ENCODE results near the gene NDUFB5. TPM values are rescaled to one million over a fixed set of nuclear protein-coding genes. Genes with fewer than 3 reads are reported as not detected.
A peak's percentile ranks its signal among the peaks of the same experiment; 100 is the strongest.
"Not testable (repeated sequence)": the region's sequence is repeated elsewhere in the genome, so short reads cannot be mapped to it uniquely, and the experiment has no call there.

The NDUFB5 gene
- total RNA-seq, 1 donor from 2014 or later = 61.8 TPM

DNA sequence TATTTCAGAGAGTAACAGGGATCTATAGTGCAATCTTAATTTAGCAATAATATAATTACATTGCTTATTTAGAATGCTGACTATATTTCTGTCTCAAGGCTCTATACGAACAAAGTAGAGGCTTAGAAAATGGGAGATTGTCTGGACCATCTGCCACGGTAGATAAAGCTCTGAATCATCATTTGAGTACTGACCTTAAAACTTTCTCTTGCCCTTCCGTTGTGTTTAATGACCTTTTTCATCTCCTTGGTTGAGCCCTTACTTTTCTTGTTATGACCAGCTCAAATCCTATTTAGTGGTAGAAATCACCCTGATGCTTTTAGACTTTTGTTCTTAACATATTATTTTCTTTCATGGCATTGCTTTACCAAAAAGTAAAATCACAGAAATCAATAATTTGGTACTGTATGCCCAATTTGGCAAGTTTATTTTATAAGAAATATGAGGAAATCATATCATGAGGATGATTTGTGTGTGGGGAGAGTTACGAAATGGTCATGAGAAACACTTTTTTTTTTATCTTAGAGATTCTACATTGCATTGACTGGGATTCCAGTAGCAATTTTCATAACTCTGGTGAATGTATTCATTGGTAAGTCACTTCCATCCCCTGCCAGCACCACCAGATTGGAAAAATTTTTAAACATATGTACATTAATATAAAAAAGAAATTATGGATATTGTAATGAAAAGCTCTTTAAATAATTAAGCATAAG is 11.0 kb downstream of the NDUFB5 start:
- no peak for ATAC-seq
- DNase-seq (ENCODE audit: low spot score) = no peak
- intact Hi-C loops (cut with DNase I) = no loop called here

DNA sequence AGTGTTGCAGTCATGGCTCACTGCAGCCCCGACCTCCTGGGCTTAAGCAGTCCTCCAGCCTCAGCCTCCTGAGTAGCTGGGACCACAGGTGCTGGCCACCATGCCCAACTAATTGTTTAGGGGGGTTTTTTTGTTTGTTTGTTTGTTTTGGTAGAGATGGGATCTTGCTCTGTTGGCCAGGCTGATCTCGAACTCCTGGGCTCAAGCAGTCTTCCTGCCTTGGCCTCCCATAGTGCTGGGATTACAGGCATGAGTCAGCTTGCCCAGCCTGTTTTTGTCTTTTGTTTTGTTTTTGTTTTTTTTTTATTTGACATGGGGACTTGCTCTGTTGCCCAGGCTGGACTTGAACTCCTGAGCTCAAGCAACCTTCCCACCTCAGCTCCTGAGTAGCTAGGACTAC is 17.4 kb downstream of the NDUFB5 start:
- ATAC-seq (no peak), DNase-seq (ENCODE audit: low spot score) (no peak)
- intact Hi-C loops (cut with DNase I) = no loop called here

DNA sequence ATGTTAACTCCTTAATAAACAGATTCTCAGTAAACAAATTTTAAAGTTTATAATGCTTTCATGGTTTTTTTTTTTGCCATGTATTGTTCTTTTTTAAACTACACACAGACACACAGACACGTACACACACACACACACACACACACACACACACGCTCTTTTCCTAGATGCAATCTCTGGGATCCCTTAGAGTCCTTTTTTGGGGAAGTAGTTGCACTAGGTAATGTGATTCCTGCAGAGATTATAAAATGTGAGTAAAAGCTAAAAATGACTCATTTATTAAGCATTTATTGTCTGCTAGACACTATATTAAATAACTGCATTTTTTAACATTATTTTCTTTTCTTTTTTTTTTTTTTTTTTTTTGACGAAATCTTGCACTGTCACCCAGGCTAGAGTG is 19.9 kb downstream of the NDUFB5 start:
- ATAC-seq (no peak), DNase-seq (ENCODE audit: low spot score) (no peak)
- intact Hi-C loops (cut with DNase I) = no loop called here

DNA sequence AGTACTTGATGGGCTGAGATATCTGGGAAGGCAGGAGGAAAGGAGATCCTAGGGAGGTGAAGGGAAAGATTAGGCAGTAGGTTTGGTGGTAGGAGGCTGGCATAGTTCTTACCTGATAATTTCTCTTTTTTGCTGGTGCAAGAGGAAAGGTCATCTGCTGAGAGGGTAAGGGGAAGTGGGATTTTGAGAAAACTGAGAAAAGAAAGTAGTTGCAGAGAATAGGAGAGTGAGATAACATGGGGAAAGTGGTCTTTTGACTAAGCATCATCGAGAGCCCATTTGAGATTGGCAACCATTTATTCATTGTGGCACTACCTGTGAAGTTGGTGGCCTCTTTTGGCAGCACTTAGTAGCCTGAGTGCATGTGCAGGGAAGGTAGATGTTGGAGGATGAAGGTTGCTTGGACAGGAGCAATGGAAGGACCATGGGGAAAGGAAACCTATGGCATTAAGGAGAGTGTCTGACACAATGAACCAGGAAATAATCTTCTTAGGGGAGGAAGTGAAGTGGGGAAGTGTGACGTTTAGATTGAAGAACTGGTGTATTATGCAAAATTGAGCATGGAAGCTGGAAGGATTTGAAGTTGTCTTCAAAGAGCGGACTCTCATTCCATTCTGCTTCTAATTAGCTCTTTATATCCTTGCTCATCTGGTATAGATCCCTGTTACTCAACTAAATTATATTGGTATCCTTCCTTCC is 26.3 kb downstream of the NDUFB5 start:
- ATAC-seq (no peak), DNase-seq (ENCODE audit: low spot score) (no peak)
- intact Hi-C loops (cut with DNase I) = no loop called here

DNA sequence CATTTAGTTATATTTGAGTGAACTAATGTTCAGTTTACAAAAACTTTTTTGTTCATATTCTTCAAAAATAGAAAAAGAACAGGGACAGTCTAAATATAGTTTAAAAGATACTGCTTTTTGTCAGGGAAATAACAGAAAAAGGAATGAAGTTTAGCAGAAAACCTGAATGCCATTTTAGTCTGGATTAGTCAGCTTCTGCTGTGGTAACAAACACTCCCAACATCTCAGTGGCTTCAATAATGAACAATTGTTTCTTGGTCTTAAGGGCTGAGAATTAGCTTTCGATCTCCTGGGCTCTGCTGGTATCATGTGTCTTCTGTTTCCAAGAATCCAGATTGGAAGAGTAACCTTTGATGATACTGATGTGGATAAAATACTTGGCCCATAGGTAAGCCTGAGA is 35.9 kb downstream of the NDUFB5 start:
- no peak for ATAC-seq
- intact Hi-C loops (cut with DNase I) = no loop called here
- no peak for DNase-seq (ENCODE audit: low spot score)

DNA sequence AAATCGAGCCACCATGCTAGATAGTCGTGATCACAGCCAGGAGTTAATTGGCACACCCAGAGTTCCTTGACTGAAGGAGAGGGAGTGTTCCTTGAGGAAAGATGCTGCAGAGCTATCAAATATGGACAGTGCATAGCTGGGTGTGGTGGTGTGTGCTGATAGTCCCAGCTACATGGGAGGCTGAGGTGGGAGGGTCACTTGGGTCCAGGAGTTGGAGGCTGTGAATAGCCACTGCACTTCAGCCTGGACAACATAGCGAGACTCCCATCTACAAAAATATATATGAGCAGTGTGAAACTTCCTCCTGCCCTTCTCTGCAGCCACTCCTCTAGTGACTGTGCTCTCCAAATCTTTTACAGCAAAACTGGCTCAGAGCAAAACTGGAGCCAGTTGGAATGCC is 38.3 kb downstream of the NDUFB5 start:
- intact Hi-C loops (cut with DNase I) = no loop called here

DNA sequence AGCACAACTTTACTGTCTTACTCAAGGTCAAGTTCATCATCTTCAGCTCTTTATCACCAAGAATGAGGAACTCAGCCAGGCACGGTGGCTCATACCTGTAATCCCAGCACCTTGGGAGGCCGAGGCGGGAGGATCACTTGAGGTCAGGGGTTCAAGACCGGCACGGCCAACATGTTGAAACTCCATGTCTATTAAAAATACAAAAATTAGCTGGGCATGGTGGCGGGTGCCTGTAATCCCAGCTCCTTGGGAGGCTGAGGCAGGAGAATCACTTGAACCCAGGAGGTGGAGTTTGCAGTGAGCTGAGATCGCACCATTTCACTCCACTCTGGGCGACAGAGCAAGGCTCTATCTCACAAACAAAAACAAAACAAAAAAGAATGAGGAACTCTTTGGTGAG is 39.2 kb downstream of the NDUFB5 start:
- intact Hi-C loops (cut with DNase I); ATAC-seq; DNase-seq (ENCODE audit: low spot score): not testable (repeated sequence)

More for the DNA sequence above, 38.3 kb downstream of the NDUFB5 start:
- ATAC-seq = no peak
- no peak for DNase-seq (ENCODE audit: low spot score)

DNA sequence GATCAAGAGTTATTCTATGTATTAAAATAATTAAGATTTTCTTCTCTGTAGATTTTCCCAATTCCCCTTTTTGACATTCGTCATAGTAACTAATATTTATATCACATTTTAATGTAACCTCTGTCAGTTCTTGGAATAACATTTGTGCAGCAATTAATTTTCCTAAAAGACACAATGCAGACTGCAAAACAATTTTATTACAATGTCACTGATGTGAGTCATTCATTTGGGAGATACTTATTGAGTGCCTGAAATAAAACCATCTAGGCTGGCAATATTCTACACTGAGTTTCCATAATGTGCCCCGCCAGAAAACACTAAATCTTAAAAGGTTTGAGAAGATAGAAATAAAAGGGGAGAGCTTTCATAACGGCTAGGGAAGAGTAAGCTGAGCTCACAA is 41.6 kb downstream of the NDUFB5 start:
- ATAC-seq (no peak), DNase-seq (ENCODE audit: low spot score) (no peak)
- intact Hi-C loops (cut with DNase I) = no loop called here

DNA sequence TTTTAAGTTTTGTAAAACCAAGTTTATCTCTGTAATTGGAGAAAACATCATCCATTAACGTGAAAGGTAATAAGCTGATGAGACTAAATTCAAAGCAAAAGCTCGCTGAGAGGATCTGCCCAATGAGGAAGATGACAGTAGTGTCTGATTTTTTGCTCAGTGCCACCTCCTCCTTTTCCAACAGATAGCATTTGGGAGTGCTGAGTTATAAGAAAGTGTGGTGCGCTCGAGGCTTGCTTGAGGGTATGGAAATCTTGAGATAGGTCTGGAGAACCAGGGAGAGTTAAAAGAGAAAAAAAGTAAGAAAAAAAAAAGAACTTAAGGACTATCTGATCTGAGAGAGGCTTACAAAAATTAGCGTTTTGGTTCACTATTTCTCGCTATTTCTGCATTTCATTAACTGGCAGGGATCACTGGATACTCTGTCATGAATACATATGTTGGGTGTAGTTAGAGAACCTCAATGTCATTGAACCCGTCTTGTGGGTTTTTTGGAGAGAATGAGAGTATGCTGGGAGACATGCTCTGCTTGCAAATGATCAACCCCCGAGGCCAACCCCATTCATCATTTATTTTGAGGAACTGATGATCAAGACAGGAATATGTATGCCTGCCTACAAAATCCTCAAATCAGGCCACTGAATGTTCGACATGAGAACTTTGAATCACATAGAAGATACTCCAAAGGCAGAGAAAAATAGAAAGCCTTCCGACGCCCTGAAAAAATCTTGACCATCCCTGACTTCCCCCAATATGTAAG is 47.3 kb downstream of the NDUFB5 start:
- no peak for ATAC-seq
- intact Hi-C loops (cut with DNase I) = no loop called here

DNA sequence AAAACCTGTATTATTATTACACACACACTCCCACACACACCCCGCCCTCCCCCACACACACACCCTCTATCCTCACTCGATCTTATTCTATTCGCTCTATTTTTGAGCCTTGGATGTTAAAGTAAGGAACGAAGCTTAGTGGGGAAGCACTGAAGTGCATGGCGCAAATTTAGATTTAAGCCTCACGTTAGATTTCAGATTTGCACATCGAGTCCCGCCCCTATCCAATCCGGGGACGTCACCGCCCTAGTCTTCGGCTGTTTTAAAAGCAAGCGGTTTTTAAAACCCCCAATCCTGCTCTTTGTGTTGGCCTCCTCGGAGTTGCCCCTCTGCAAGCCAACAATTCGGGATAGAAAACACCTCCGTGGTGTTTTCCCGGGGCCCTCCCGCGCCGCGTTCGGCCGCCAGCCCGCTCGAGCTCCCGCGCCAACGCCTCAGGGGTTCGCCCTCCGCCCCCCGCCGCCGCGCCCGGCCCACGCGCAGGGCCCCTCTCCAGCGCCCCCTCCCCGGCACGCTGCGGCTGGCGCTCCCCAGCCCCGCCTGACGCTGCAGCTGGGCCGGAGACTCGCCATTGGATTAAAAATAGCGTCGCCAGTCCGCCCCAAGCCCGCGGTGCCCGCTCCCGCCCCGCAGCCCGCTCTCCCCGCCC is 48.0 kb downstream of the NDUFB5 start, which contains the start of gene USP13:
TSS of gene USP13 (plus strand) at position 594 of the 649 bp plus-strand sequence. CDS start 186 bp downstream, outside the sequence.
- intact Hi-C loops (cut with DNase I) = no loop called here

More for the DNA sequence above, 47.3 kb downstream of the NDUFB5 start:
- no peak for DNase-seq (ENCODE audit: low spot score)

DNA sequence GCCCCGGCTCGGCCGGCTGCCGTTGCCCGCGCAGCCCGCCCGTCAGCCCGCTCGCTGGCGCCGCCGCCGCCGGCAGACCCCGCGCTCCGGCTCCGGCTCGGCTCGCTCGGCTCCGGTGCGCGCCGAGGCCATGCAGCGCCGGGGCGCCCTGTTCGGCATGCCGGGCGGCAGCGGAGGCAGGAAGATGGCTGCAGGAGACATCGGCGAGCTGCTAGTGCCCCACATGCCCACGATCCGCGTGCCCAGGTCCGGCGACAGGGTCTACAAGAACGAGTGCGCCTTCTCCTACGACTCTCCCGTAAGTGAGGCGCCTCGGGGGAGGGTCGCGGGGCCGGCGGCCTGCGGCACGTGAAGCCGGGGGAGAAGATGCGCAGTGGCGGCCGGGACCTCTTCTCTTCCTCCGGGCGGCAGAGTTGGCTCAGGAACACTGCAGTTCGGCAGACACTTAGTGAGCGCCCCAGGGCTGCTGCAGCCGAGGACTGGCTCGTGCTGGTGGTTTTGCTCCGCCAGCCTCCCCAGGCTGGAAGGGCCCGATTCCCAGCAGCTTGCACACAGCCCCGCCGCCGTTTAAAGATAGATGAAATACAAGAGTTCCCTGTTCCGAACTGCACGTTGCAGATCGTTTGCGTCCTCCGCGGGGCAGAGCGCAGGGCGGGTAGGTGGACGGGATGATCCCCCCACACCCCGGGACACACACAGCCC is 48.7 kb downstream of the NDUFB5 start:
- intact Hi-C loops (cut with DNase I) = no loop called here
- peak; percentile 93 for ATAC-seq
- peak; percentile 82 for DNase-seq (ENCODE audit: low spot score)

More for the DNA sequence above, 48.0 kb downstream of the NDUFB5 start, which contains the start of gene USP13:
- DNase-seq (ENCODE audit: low spot score) = peak; percentile 74
- peak; percentile 71 for ATAC-seq

DNA sequence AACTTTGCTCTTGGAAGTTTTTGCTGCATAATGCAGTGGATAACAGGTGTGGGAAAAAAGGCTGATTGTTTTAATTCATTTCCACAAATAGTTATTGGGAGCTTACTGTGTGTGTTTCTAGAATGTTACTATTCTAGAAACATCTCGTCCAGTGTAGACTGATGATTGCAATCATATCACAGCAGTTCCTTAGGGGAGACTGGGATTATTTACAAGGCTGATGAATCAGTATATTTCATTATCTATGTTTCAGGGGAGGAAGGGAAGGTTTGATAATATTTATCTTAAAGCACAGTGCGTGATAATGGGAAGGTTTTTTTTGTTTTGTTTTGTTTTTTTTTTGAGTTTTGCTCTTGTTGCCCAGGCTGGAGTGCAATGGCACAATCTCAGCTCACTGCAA is 50.6 kb downstream of the NDUFB5 start:
- ATAC-seq (no peak), DNase-seq (ENCODE audit: low spot score) (no peak)
- intact Hi-C loops (cut with DNase I) = no loop called here

DNA sequence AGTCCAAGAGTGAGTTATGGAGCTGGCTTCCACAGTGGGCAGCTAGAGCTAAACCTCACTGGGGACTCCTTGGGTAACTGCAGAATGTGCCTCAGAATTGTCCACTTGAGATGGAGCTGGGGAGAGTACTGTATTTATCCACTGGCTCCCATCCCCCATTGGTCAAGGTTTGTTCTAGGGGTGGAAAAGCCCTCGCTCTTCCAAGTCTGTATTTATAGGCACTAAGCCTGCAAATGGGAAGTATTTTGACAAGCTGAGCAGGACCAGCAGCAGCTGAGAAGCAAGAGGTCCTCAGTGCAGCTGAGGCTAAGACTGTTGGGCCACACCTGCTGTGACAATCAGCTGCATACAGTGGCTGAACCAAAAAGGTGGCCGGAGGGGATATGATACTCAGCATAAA is 54.0 kb downstream of the NDUFB5 start:
- intact Hi-C loops (cut with DNase I) = no loop called here
- ATAC-seq = no peak

DNA sequence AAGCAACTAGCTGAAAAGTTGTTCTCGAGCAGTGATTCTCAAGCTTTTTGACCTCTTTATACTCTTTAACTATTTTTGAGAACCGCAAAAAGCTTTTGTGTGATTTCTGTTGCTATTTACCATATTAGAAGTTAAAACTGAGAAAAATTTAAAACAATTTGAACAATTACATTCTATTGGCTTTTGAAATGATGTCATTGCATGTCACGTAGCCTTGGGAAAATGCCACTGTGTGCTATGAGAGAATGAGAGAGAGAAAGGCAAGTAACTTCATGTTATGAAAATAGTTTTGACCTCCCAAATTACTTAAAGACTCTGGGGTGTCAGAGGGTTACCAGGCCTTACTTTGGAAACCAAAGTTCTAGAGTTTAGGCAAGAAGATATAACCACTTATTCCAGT is 56.3 kb downstream of the NDUFB5 start:
- DNase-seq (ENCODE audit: low spot score) = no peak
- no peak for ATAC-seq
- intact Hi-C loops (cut with DNase I) = no loop called here

More for the DNA sequence above, 54.0 kb downstream of the NDUFB5 start:
- no peak for DNase-seq (ENCODE audit: low spot score)

DNA sequence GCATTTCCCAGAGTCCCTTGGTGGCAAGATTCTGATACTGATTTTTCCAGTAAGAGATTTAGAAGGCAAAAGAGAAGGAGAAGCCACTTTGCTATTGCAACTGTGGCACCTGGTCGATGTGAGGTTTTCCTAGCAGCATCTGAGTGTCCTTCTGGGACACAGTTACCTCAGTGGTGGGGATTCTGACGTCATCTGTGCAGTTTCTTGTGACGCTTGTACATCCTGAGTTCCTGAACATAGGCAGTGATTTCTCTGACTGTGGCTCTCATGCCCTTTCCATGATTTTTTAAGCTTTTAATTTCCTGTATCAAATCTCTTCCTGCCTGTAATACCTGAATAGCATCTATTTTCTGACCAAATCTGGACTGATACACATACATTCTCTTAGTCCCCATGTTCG is 57.2 kb downstream of the NDUFB5 start:
- DNase-seq (ENCODE audit: low spot score) = no peak
- intact Hi-C loops (cut with DNase I) = no loop called here
- no peak for ATAC-seq

DNA sequence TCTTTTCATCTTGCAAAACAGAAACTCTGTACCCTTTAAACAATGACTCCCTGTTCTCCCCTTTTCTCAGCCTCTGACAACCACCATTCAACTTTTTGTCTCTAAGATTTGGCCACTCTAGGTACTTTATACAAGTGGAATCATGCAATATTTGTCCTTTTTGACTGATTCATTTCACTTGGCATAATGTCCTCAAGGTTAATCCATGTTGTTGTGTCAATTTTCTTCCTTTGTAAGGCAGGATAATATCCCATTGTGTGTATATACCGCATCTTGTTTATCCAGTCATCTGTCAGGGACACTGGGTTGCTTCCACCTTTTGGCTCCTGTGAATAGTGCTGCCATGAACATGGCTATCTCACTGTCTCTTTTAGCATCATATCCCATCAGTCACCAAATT is 58.5 kb downstream of the NDUFB5 start:
- DNase-seq (ENCODE audit: low spot score) (no peak), ATAC-seq (no peak)
- intact Hi-C loops (cut with DNase I) = no loop called here

DNA sequence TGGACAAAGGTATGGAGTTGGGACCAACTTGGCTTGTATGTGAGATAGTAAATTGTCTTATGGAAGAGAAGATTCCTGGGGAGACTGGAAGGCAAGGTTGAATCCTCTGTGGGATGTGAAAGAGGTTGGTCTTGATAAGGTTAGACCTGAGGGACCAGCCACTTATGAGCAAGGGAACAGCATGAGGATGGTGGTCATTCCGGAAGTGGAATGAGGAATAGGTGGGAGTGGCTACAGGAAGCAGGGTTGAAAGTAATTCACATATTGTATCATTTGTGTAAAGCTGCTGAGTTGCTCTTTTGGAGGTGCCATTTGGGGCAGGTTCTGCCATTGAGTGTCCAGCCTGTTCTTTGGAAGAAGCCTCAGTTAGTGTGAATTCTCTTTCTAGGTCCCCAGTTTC is 61.4 kb downstream of the NDUFB5 start:
- DNase-seq (ENCODE audit: low spot score) = no peak
- ATAC-seq = no peak
- intact Hi-C loops (cut with DNase I) = no loop called here

DNA sequence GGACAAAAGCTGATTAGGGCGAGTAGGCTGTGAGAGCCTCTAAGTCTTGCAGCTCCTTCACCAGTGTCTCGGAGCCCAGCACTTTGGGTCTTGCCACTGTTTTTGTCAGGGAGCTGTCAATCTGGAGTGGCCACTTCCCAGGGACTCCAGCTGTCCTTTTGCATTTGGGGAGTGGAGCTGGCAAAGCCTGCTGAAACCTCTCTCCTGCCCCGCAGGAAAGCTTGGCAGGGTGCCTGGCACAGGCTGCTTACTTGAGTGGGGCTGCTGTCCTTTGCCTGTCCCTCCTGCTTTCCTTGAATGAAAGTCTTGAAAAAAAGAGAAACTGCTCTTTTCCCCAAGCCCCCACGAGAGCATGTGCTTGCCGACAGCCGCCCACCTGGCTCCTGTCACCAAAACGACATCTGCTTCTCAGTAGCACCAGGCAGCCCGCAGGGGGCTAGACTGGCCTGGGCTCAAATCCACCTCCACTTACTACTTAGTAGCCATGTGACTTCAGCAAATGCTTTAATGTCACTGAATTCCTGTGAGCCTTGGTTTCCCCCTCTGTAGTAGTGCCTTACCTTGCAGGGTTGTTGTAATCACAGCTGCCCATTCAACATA is 61.9 kb downstream of the NDUFB5 start:
- DNase-seq (ENCODE audit: low spot score) = no peak

More for the DNA sequence above, 61.9 kb downstream of the NDUFB5 start:
- ATAC-seq = peak; percentile 51
- intact Hi-C loops (cut with DNase I) = no loop called here
